ENCODE results near the gene PSTPIP2. TPM values are rescaled to one million over a fixed set of nuclear protein-coding genes. Genes with fewer than 3 reads are reported as not detected.

Gene PSTPIP2
- total RNA-seq, 1 experiment from 2014 or later = 3.3 TPM

- Histone ChIP-seq H3K14ac (ENCODE audit: insufficient read depth, low read length) (no peak overlapping the region), H4K8ac (replicated peaks; ENCODE audit: insufficient read length, low read depth, low read length) (no peak overlapping the region), H3K27me3 (ENCODE audit: insufficient read depth, low read length) (peaks cover 5% of the 10 kb centered on the region), H2AK5ac (ENCODE audit: insufficient read length, low read length) (no peak overlapping the region), H3K18ac (ENCODE audit: insufficient read length, low read depth, low read length) (no peak overlapping the region), H3K23ac (ENCODE audit: insufficient read length, low read depth, low read length) (no peak overlapping the region), H2BK5ac (ENCODE audit: insufficient read length, low read length) (no peak overlapping the region), H4K91ac (ENCODE audit: insufficient read length, low read depth, low read length) (no peak overlapping the region), H3K4me2 (ENCODE audit: insufficient read depth, insufficient read length, low read length) (no peak overlapping the region), H2AFZ (ENCODE audit: low read length) (no peak overlapping the region), H3K27ac (ENCODE audit: insufficient read length, low read depth, low read length) (no peak overlapping the region), H2BK15ac (ENCODE audit: low read depth, low read length) (no peak overlapping the region), H4K5ac (ENCODE audit: insufficient read length, low read depth, low read length) (no peak overlapping the region), H3K9me3 (ENCODE audit: control insufficient read depth, low read depth, low read length) (no peaks in the 10 kb centered on the region), H2BK20ac (ENCODE audit: low read depth, low read length, poor library complexity, severe bottlenecking) (no peak overlapping the region), H3K9ac (ENCODE audit: extremely low read depth, insufficient read length, low read length) (no peak overlapping the region), H2BK12ac (ENCODE audit: insufficient read length, low read depth, low read length) (no peak overlapping the region), H3K23me2 (ENCODE audit: insufficient read length, low read depth, low read length, poor library complexity, severe bottlenecking) (peaks cover 10% of the 10 kb centered on the region), H3K56ac (ENCODE audit: insufficient read length, low read depth, low read length) (no peak overlapping the region), H2BK120ac (ENCODE audit: low read depth, low read length, poor library complexity, severe bottlenecking) (no peak overlapping the region), H3K4ac (ENCODE audit: low read depth, low read length) (no peak overlapping the region), H3K79me1 (ENCODE audit: insufficient read depth, low read depth, low read length, poor library complexity, severe bottlenecking) (no peaks in the 10 kb centered on the region), H3T11ph (ENCODE audit: low read length) (no peak overlapping the region), H4K20me1 (ENCODE audit: control insufficient read depth, insufficient read depth, insufficient read length) (no peaks in the 10 kb centered on the region), H3K4me1 (ENCODE audit: insufficient read depth, low read length) (no peaks in the 10 kb centered on the region), H3K79me2 (ENCODE audit: insufficient read depth, low read length) (no peaks in the 10 kb centered on the region)
- WGBS (ENCODE audit: extremely low coverage, insufficient read length, low lambda C conversion rate) = no CpG with 5 or more reads among the region's 5 CpGs
- Mint-ChIP-seq H3K27me3 (ENCODE audit: low read depth) (peaks cover 24% of the 10 kb centered on the region), H3K4me3 (no peak overlapping the region), H3K4me1 (peaks cover 2 to 6% of the 10 kb centered on the region in 2 experiments), H3K27ac (no peak overlapping the region), H3K36me3 (ENCODE audit: insufficient read depth in 1 of 3, low read depth in 3 of 3) (no peaks in the 10 kb centered on the region), H3K9me3 (0 out of 5 replicates have a peak, but pooled peaks cover 0 to 1% of the 10 kb centered on the region in 2 experiments)
- no peak for DNase-seq
- no peak for TF ChIP-seq CTCF (conservative IDR thresholded peaks at IDR 0.05)
Observed at GRCh38 chr18:46067438-46068007, 4.5 kb downstream of the PSTPIP2 start.
